ENCODE results near the gene UIMC1.

- TF ChIP-seq CTCF (conservative IDR thresholded peaks at IDR 0.05; ENCODE audit: low read depth, low read length) (no peak), NFE2L2 (IDR thresholded peaks at IDR 0.05; ENCODE audit: low read depth, low read length) (no peak), FOS (IDR thresholded peaks at IDR 0.05; ENCODE audit: low read depth, low read length) (no peak), RAD21 (IDR thresholded peaks at IDR 0.05; ENCODE audit: low read length) (no peak), CEBPB (IDR thresholded peaks at IDR 0.05; ENCODE audit: low read depth, low read length) (no peak), CHD1 (IDR thresholded peaks at IDR 0.05; ENCODE audit: low read depth, low read length) (no peak), POLR2A (IDR thresholded peaks at IDR 0.05; ENCODE audit: low read depth, low read length) (no peak), MXI1 (IDR thresholded peaks at IDR 0.05; ENCODE audit: borderline replicate concordance, low read depth, low read length) (no peak), MAZ (IDR thresholded peaks at IDR 0.05; ENCODE audit: borderline replicate concordance, low read depth, low read length) (no peak)
These were observed 143.4 kb downstream of the UIMC1 start for GRCh38 chr5:176863041-176863764.

Data from IMR-90 (cell line).